AG20443 (cell line): Measurements from ENCODE around the gene TCERG1L.

ENCODE experiments used
- DNase-seq: peaks from one replicate; pipeline ENCODE4 v3.0.0; 2012; ENCODE audit warnings: low spot score, mixed read lengths

The TCERG1L gene

DNA sequence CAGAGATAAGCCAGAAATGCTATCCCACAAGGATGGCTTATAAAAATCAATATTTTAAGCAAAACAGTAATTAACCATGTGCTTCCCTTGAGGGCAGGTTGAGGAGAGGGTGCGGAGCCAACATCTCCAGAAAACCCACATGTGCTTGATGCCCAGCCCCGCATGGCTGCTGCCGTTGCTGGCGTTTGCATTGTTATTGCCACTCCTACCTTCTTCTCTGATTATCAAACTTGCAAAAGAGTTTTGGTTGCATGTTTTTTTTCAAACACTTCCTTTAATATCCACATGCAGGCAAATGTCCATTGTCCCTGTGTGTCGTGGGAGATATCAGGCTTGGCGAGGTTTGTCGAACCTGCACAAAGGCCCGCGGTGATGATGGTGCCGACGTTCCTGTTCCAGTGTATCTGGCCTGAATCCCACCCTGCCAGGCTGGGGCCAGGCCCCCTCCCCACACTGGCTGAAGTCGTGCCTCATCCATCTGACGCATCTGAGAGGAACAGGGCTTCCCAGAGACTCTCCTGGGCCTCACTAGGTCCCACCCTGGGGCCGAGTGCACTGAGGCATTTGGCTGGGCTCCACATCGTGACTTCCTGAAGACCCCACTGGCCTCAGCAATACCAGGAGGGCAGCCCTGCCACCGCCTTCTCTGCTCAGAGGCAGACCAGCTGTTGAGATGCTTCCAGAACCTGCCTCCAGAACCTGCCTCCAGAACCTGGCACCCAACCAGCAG is 40.9 kb downstream of the TCERG1L start:
- DNase-seq: no peak

GRCh38 chr10:131269776-131270460 is 41.6 kb downstream of the TCERG1L start:
- no peak for DNase-seq

- DNase-seq: no peak
Observed at GRCh38 chr10:131267814-131268095, 43.8 kb downstream of the TCERG1L start.

DNA sequence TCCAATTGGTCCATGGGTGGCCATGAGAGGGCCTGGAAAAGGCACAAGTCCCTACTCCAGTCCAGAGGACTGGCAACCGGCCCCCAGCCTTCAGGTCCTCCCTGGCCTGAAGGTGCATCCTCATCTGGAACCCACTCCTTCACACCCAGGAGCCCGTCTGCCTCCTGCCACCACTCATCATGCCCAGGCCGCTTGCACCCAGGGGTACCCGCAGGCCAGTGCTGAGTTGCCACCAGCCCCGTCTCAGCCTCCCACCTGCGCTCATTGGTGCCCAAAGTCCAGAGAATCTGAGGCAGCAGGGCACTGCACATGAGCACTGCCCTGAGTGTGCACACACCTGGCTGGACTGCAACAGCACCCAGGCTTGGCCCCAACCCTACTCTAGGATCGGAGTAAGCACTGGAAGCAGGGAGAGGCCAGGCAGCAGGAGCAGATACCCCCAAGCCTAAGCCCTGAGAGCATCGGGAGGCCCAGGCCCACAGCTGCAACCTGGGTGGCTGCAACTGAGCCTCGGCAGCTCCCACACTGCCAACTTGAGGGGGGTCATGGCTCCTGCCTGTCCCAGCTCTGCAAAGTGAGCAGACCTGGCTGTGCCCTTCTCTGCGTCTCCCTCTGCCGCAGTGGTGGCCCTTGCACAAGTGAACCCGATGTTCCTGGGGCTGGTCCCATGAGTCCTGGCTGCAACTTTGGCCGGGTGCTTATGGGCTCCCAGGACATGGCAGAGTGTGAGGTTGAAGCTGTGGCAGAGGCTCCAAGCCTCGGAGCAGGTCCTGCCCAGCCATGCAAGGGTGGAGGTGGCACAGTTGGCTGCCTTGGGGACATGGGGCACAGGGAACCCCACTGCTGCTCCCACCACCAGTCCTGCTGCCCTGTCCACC is 44.3 kb downstream of the TCERG1L start:
- no peak for DNase-seq

- DNase-seq: no peak
Observed at GRCh38 chr10:131264110-131264788, 47.3 kb downstream of the TCERG1L start.

DNA sequence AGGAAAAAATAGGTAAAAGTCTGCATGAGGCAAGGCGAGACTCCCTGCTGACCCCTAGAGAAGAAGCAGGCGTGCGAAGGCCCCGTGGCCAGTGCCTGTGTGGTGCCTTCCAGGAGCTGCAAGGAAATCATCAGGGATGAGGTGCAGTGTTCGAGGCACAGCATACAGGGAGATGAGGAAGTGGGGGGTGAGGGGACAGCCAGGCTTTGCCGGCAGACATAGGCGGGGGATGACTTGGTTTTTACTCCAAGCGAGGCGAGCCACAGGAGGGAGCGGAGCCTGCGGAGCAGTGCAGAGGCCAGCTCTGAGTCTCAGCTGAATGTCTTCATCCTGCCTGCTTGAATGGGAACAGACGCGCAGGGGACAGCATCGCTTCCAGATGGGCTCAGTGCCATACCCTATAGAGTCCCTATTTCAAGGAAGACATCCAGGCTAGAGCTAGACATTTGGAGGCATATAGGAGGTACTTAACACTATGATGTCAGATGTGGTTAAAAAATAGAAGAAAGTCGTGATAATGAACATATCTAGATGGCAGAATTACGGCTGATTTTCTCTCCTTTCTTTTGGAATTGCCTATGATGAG is 49.5 kb downstream of the TCERG1L start:
- DNase-seq: no peak

- DNase-seq: no peak
Observed at GRCh38 chr10:131260452-131261211, 50.9 kb downstream of the TCERG1L start.

DNA sequence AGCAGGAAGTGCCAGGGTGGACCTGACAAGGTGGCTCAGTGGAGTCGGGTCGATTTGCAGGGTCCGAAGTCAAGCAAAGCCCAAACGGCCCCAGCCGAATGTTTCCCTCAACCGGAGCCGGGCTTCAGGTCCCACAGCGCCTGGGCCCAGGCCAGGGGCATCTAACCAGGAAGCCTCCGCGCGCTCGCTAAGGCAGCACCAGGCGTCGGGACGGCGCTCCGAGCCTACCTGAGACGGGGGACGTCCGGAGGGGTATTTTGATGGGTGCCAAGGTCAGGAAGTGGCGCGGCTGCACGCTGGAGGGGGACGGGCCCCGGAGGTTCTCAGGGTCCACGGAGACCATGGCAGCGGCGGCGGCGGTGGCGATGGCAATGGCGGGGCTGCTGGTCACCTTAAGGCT is 51.5 kb downstream of the TCERG1L start:
- DNase-seq: no peak

DNA sequence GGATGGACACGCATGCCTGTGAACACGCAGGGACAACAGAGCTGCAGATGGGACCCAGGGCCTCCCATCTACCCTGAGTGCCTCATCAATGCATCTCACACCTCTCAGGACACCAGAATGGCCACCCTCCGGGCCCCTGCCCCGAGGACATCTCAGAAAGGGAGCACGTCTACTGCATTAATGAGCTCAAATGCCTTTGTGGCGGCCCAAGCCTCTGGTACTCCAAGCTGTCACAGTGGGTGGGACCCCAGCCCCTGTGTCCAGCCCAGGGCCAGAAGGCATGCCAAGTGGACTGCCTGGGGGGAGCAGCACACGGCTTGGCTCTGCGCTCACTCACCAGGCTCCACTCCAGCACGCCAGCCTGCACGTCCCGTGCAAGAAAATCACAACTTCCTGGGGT is 52.0 kb downstream of the TCERG1L start:
- no peak for DNase-seq

- DNase-seq: no peak
Observed at GRCh38 chr10:131258256-131258655, 53.3 kb downstream of the TCERG1L start.

DNA sequence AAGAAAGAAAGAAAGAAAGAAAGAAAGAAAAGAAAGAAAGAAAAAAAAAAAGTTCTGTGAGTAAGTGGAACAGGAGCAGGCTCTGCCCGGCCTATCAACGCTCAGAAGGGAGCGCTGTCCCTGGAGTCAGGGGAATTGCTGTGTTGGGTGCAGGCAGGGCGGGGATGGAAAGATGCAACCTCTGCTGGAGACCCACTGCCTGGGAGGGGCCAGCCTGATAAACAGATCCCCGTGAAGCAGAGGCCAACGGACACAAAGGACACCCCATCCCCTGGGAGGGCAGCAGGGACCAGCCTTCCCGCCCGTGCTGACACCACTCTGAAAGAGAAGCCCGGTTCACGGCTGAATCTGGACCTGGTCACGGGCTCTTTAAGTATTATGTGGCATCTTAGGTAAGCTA is 54.5 kb downstream of the TCERG1L start:
- no peak for DNase-seq

- DNase-seq: no peak
Observed at GRCh38 chr10:131254859-131255252, 56.7 kb downstream of the TCERG1L start.

- DNase-seq: no peak
Observed at GRCh38 chr10:131253931-131254858, 57.3 kb downstream of the TCERG1L start.

DNA sequence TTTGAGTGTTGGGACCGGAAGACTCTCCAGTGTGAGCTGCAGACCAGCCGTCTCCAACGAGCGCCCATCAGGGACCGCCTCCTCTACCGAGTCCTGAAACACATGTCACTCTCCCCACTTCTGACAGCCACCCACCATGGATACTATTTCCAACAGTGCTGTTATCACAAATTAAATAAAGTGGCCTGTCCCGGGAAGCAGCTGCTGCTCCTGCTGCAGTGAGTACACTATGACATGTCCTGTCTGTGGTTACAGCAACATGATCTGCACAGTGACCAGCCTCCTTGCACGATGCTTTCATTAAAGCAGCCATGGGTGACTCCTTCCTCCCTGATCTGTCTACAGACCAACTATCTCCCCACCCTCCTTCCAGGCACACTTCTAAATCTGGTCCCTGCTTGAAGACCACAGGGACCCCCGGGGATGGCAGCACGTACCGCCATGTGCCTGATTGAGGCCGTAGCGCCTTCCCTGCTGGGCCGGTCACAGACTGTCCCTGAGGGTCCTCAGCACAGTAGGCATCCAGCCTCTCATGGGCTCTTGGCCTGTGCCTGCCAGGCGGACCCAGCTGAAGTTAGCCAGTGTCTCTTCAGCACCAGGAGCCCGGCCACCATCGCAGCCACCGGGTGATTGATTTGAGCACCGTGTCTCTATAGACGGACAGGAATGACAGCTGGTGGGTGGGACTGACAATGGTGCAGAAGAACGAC is 58.8 kb downstream of the TCERG1L start:
- DNase-seq: no peak

- DNase-seq: no peak
Observed at GRCh38 chr10:131251146-131251541, 60.4 kb downstream of the TCERG1L start.

GRCh38 chr10:131250454-131251145 is 60.9 kb downstream of the TCERG1L start:
- no peak for DNase-seq

- DNase-seq: no peak
Observed at GRCh38 chr10:131249955-131250344, 61.6 kb downstream of the TCERG1L start.

GRCh38 chr10:131249238-131249954 is 62.1 kb downstream of the TCERG1L start:
- no peak for DNase-seq
